ENCODE measurements around the gene FAM169A.

- TF ChIP-seq, protein P1, sequence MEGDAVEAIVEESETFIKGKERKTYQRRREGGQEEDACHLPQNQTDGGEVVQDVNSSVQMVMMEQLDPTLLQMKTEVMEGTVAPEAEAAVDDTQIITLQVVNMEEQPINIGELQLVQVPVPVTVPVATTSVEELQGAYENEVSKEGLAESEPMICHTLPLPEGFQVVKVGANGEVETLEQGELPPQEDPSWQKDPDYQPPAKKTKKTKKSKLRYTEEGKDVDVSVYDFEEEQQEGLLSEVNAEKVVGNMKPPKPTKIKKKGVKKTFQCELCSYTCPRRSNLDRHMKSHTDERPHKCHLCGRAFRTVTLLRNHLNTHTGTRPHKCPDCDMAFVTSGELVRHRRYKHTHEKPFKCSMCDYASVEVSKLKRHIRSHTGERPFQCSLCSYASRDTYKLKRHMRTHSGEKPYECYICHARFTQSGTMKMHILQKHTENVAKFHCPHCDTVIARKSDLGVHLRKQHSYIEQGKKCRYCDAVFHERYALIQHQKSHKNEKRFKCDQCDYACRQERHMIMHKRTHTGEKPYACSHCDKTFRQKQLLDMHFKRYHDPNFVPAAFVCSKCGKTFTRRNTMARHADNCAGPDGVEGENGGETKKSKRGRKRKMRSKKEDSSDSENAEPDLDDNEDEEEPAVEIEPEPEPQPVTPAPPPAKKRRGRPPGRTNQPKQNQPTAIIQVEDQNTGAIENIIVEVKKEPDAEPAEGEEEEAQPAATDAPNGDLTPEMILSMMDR (IDR thresholded peaks at IDR 0.05): no peak
- TF ChIP-seq POLR2A (IDR thresholded peaks at IDR 0.05): no peak
Measured at GRCh38 chr5:74873525-74874249, 7.5 kb upstream of the FAM169A start.
